Upper lobe of right lung (tissue), 1 donor: ENCODE results near the gene SAC3D1. TPM values are rescaled to one million over a fixed set of nuclear protein-coding genes. Genes with fewer than 3 reads are reported as not detected.
"Not testable (repeated sequence)": the region's sequence is repeated elsewhere in the genome, so short reads cannot be mapped to it uniquely, and the experiment has no call there.

Experiments used
- ATAC-seq: fragments of 200-7000 bp; cut with Tn5 transposase; one replicate; pipeline ENCODE4 v1.9.1; 2020; ENCODE audit warnings: mild to moderate bottlenecking, moderate library complexity
- DNase-seq: peaks from one replicate; pipeline ENCODE4 v3.0.0-alpha.2; 2020
- H3K27ac ChIP-seq: fragments of 200-600 bp; one replicate; pipeline ENCODE4 v1.8.0; 2022
- H3K27me3 ChIP-seq: fragments of 200-600 bp; one replicate; pipeline ENCODE4 v1.8.0; 2022; ENCODE audit warnings: mild to moderate bottlenecking
- H3K36me3 ChIP-seq: fragments of 200-600 bp; one replicate; pipeline ENCODE4 v1.8.0; 2022
- H3K4me1 ChIP-seq: fragments of 200-600 bp; one replicate; pipeline ENCODE4 v1.8.0; 2022
- H3K4me3 ChIP-seq: fragments of 200-600 bp; one replicate; pipeline ENCODE4 v1.8.0; 2022; ENCODE audit warnings: mild to moderate bottlenecking
- H3K9me3 ChIP-seq: fragments of 200-600 bp; one replicate; pipeline ENCODE4 v1.8.0; 2022
- intact Hi-C: fragments of 100-400 bp; cut with DNase I; formaldehyde crosslinking; loops from one replicate; pipeline ENCODE4 v1.11.0; 2022
- total RNA-seq: library from RNA; stranded (reverse); fragmentation: NEBNext Ultra II Directional; extraction: Animal tissue kit (Norgen Biotek cat#: 25700); gene quantifications from one replicate; pipeline ENCODE4 v1.2.1, GENCODE V29; 2021
- TF ChIP-seq, protein P1 (sequence below): fragments of 200-600 bp; IDR thresholded peaks from one replicate; pipeline ENCODE4 v1.8.0; 2022; ENCODE audit warnings: antibody characterized with exemption
- donor health status: DM: no; HTN: yes; CAD: no; lungs with severe emphysema.

Gene SAC3D1
- total RNA-seq, 1 donor from 2014 or later, result 10.2 TPM

DNA sequence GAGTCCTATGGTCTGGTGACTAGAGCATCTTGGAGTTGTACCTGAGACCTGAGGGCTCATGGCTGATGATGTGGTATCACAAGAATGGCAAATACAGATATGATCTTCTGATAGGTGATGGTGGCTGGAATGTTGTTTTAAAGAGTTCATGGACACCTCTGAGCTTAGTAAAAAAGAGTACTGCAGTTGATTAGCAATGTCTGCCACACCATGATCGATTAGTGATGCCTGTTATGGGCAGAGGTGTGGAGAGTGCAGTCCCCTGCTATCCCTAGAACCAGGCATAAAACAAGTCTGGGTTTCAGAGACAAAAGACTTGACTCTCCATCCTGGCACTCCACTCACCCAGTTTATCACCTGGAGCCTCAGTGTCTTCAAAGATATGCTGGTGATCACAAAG lies 42.9 kb upstream of the SAC3D1 start:
- no peak overlapping the region for H3K4me3 ChIP-seq
- no peaks in the 10 kb centered on the region for H3K36me3 ChIP-seq
- H3K27ac ChIP-seq, result no peak overlapping the region
- no peaks in the 10 kb centered on the region for H3K27me3 ChIP-seq
- no peaks in the 10 kb centered on the region for H3K9me3 ChIP-seq
- TF ChIP-seq, protein P1, sequence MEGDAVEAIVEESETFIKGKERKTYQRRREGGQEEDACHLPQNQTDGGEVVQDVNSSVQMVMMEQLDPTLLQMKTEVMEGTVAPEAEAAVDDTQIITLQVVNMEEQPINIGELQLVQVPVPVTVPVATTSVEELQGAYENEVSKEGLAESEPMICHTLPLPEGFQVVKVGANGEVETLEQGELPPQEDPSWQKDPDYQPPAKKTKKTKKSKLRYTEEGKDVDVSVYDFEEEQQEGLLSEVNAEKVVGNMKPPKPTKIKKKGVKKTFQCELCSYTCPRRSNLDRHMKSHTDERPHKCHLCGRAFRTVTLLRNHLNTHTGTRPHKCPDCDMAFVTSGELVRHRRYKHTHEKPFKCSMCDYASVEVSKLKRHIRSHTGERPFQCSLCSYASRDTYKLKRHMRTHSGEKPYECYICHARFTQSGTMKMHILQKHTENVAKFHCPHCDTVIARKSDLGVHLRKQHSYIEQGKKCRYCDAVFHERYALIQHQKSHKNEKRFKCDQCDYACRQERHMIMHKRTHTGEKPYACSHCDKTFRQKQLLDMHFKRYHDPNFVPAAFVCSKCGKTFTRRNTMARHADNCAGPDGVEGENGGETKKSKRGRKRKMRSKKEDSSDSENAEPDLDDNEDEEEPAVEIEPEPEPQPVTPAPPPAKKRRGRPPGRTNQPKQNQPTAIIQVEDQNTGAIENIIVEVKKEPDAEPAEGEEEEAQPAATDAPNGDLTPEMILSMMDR, result no peak
- DNase-seq, result no peak
- ATAC-seq, result no peak
- H3K4me1 ChIP-seq, result peaks cover 21% of the 10 kb centered on the region
- intact Hi-C loops, result loop anchor here (10.0 kb wide), 1 partner anchor 73 kb away; the partner anchor contains the start of gene PPP2R5B

DNA sequence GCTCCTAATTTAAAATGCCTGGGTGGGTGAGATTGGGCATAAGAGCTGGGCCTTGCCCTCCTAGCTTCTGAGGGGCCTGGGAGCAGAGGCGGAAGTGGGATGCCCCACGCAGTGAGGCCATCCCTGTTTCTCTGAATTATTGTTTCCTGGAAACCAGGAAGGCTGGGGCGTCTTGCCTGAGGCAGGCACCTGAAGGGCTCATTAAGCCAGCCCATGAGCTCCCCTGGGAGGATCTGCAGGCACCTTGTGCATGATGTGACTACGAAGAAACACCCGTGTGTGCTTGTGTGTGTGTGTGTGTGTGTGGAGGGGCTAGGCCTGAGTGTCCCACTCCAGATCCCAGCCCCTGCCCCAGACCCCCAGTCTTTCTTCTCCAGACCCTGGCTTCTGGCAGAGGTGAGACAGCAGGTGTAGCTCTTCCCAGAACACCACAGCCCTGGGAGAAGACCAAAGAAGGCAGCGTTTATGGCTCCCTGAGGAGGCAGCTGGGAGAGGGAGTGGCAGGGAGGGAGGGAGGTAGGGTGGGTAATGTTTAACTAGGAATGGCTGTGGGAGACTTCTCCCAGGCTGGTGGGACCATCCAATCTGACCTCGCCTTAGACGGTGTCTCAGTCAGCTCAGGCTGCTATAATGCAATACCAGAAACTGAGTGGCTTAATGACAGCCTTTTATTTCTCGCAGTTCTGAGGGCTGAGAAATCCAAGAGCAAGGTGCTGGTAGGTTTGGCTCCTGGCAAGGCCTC lies 42.1 kb upstream of the SAC3D1 start:
- H3K27me3 ChIP-seq, result no peaks in the 10 kb centered on the region
- TF ChIP-seq, protein P1, result no peak
- DNase-seq (no peak), ATAC-seq (no peak)
- H3K27ac ChIP-seq, result no peak overlapping the region
- H3K36me3 ChIP-seq, result no peaks in the 10 kb centered on the region
- H3K4me1 ChIP-seq, result peaks cover 21% of the 10 kb centered on the region
- H3K4me3 ChIP-seq, result no peak overlapping the region
- H3K9me3 ChIP-seq, result no peaks in the 10 kb centered on the region
- intact Hi-C loops, result loop anchor here (10.0 kb wide), 1 partner anchor 74 kb away; the partner anchor contains the start of gene PPP2R5B

DNA sequence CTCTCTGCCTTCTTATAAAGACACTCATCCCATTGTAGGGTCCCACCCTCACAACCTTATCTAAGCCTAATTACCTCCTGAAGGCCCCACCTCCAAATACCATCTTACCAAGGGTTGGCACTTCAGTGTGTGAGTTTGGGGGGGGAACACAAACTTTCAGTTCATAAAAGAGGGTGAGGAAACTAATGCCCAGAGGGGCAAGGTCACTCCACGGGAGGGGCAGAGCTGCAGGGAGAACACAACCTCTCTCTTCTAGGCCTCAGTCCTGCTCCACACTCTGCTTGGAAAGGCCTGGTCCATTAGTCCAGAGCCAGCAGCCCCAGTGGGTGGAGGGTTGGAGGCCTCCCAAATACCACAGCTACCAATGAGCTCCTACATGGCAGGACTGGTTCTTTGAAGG lies 41.5 kb upstream of the SAC3D1 start:
- TF ChIP-seq, protein P1, result no peak
- Histone ChIP-seq H3K4me3 (no peak overlapping the region), H3K36me3 (no peaks in the 10 kb centered on the region), H3K27me3 (no peaks in the 10 kb centered on the region), H3K9me3 (no peaks in the 10 kb centered on the region), H3K27ac (no peak overlapping the region), H3K4me1 (peaks cover 21% of the 10 kb centered on the region)
- intact Hi-C loops, result loop anchor here (10.0 kb wide), 1 partner anchor 75 kb away; the partner anchor contains the start of gene PPP2R5B
- ATAC-seq (no peak), DNase-seq (no peak)

DNA sequence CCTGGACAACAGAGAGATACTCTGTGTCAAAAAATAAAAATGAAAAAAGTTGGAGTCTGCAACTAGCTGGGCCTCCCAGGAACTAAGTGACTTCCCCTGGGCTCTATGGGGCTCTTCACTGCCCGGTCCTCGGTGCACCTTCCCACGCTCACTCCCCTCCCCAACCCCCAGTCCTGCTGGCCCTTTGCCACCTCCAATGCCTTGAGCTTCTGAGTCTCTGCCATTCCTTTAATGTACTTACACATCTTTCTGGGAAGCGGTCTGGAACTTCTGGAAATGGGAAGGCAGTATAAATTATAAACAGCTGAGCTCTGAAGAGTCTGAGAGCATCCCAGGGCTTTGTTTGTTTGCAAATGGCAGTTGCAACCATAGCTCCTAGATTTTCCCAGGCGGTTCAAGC lies 38.3 kb upstream of the SAC3D1 start:
- ATAC-seq (no peak), DNase-seq (no peak)
- Histone ChIP-seq H3K9me3 (no peaks in the 10 kb centered on the region), H3K4me3 (no peak overlapping the region), H3K36me3 (no peaks in the 10 kb centered on the region), H3K27ac (no peak overlapping the region), H3K27me3 (no peaks in the 10 kb centered on the region), H3K4me1 (no peaks in the 10 kb centered on the region)
- intact Hi-C loops, result no loop called here
- TF ChIP-seq, protein P1, result no peak

DNA sequence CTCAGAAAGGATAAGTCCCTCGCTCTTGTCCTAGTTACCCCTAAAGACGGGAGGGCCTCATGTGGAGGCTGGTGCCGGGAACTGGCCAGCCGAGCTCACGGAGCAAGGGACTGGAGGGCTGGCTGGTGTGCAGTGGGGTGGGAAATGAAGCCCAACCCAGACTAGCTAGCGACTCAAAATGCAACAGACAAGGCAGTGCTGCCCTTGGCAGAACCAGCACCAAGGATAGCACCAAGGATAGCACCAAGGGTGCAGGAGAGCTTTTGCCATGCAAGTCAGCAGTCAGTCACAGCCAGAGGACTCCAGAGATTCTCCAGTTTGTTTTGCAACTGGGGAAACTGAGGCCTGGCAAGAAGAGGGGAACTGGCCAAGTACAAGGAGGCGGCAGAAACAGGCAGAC lies 37.7 kb upstream of the SAC3D1 start:
- no peak for ATAC-seq
- no peaks in the 10 kb centered on the region for H3K27me3 ChIP-seq
- no peaks in the 10 kb centered on the region for H3K4me1 ChIP-seq
- no peaks in the 10 kb centered on the region for H3K36me3 ChIP-seq
- intact Hi-C loops, result no loop called here
- no peak overlapping the region for H3K27ac ChIP-seq
- TF ChIP-seq, protein P1, result no peak
- no peak overlapping the region for H3K4me3 ChIP-seq
- DNase-seq, result no peak
- H3K9me3 ChIP-seq, result no peaks in the 10 kb centered on the region

DNA sequence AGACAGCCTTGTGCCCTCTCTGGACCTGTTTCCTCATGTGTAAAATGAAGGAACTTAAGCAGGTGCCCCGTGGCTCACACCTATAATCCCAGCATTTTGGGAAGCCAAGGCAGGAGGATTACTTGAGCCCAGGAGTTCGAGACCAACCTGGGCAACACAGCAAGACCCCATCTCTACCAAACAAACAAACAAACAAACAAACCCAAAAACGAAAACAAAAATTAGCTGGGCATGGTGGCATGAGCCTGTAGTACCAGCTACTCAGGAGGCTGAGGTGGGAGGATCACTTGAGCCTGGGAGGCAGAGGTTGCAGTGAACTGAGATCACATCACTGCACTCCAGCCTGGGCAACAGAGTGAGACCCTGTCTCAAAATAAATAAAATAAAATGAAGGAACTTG lies 37.0 kb upstream of the SAC3D1 start:
- DNase-seq, H3K9me3 ChIP-seq, intact Hi-C loops, H3K4me1 ChIP-seq, ATAC-seq, H3K27ac ChIP-seq, H3K27me3 ChIP-seq, H3K4me3 ChIP-seq, H3K36me3 ChIP-seq: not testable (repeated sequence)
